ENCODE measurements around the gene USP12.

GRCh38 chr13:27020415-27020814 is 151.2 kb downstream of the USP12 start:
- no peak for TF ChIP-seq CTCF (IDR thresholded peaks at IDR 0.05)
- no peak for TF ChIP-seq POLR2A (IDR thresholded peaks at IDR 0.05)
